ENCODE results near the gene PTMS. TPM values are rescaled to one million over a fixed set of nuclear protein-coding genes. Genes with fewer than 3 reads are reported as not detected.

Gene PTMS
- total and polyA plus RNA-seq, 10 of the 15 experiments (the other 5 are each of a cell fraction or from before 2014, with no cell fraction given), result 2.1 to 127 (median 29.8) TPM

DNA sequence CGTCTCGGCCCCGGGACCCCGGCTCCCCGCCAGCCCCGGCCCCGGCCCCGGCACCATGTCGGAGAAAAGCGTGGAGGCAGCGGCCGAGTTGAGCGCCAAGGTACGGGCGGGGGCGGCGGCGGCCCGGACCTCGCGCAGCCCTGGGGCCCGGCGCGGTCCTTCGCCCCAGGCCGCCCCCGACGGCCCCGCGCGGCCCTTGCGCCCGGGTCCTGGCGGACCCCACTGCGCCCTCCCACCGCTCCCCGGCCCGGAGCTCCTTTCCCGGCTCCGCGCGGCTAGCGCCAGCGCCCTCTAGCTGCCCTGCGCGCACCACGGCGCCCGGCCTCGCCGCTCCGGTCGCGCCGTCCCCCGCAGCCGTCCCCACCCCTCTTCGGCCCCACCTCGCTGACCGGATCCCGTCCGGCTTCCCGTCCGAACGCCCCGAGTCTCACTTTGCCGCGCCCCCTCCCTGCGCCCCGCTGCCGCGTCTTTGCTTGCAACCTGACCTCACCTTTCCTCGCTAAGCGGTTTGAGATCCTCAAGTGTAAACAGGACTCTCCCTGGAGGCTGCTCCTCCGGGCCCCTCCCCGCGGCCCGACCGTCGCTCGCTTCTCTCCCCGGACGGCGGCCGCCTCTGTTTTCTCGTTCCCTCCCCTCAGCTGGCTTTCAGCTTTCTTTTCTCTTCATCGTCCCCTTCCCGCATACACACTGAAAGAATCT, 637 bp downstream of the PTMS start (continued):
- TF ChIP-seq FOXM1 (IDR thresholded peaks at IDR 0.05; ENCODE audit: low read depth, low read length), result no peak
- TF ChIP-seq, protein P1, sequence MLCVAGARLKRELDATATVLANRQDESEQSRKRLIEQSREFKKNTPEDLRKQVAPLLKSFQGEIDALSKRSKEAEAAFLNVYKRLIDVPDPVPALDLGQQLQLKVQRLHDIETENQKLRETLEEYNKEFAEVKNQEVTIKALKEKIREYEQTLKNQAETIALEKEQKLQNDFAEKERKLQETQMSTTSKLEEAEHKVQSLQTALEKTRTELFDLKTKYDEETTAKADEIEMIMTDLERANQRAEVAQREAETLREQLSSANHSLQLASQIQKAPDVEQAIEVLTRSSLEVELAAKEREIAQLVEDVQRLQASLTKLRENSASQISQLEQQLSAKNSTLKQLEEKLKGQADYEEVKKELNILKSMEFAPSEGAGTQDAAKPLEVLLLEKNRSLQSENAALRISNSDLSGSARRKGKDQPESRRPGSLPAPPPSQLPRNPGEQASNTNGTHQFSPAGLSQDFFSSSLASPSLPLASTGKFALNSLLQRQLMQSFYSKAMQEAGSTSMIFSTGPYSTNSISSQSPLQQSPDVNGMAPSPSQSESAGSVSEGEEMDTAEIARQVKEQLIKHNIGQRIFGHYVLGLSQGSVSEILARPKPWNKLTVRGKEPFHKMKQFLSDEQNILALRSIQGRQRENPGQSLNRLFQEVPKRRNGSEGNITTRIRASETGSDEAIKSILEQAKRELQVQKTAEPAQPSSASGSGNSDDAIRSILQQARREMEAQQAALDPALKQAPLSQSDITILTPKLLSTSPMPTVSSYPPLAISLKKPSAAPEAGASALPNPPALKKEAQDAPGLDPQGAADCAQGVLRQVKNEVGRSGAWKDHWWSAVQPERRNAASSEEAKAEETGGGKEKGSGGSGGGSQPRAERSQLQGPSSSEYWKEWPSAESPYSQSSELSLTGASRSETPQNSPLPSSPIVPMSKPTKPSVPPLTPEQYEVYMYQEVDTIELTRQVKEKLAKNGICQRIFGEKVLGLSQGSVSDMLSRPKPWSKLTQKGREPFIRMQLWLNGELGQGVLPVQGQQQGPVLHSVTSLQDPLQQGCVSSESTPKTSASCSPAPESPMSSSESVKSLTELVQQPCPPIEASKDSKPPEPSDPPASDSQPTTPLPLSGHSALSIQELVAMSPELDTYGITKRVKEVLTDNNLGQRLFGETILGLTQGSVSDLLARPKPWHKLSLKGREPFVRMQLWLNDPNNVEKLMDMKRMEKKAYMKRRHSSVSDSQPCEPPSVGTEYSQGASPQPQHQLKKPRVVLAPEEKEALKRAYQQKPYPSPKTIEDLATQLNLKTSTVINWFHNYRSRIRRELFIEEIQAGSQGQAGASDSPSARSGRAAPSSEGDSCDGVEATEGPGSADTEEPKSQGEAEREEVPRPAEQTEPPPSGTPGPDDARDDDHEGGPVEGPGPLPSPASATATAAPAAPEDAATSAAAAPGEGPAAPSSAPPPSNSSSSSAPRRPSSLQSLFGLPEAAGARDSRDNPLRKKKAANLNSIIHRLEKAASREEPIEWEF (IDR thresholded peaks at IDR 0.05; ENCODE audit: insufficient replicate concordance, low read depth, low read length), result no peak
- TF ChIP-seq EGR1 (IDR thresholded peaks at IDR 0.05; ENCODE audit: borderline replicate concordance in 1 of 2, low read depth in 2 of 2, low read length in 2 of 2), result peak in 1 of 2 experiments; percentile 17; a peak in 1 of 3 replicates
- TF ChIP-seq EED (IDR thresholded peaks at IDR 0.05; ENCODE audit: low read depth), result no peak
- no peak for TF ChIP-seq RUNX3 (IDR thresholded peaks at IDR 0.05; ENCODE audit: low read length)
- TF ChIP-seq SMC3 (IDR thresholded peaks at IDR 0.05; ENCODE audit: borderline replicate concordance, low read length), result peak; percentile 23; the same call in 1 of the 2 replicates
- TF ChIP-seq, protein P2, sequence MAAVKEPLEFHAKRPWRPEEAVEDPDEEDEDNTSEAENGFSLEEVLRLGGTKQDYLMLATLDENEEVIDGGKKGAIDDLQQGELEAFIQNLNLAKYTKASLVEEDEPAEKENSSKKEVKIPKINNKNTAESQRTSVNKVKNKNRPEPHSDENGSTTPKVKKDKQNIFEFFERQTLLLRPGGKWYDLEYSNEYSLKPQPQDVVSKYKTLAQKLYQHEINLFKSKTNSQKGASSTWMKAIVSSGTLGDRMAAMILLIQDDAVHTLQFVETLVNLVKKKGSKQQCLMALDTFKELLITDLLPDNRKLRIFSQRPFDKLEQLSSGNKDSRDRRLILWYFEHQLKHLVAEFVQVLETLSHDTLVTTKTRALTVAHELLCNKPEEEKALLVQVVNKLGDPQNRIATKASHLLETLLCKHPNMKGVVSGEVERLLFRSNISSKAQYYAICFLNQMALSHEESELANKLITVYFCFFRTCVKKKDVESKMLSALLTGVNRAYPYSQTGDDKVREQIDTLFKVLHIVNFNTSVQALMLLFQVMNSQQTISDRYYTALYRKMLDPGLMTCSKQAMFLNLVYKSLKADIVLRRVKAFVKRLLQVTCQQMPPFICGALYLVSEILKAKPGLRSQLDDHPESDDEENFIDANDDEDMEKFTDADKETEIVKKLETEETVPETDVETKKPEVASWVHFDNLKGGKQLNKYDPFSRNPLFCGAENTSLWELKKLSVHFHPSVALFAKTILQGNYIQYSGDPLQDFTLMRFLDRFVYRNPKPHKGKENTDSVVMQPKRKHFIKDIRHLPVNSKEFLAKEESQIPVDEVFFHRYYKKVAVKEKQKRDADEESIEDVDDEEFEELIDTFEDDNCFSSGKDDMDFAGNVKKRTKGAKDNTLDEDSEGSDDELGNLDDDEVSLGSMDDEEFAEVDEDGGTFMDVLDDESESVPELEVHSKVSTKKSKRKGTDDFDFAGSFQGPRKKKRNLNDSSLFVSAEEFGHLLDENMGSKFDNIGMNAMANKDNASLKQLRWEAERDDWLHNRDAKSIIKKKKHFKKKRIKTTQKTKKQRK (IDR thresholded peaks at IDR 0.05; ENCODE audit: low read depth, low read length), result no peak
- TF ChIP-seq, protein P3, sequence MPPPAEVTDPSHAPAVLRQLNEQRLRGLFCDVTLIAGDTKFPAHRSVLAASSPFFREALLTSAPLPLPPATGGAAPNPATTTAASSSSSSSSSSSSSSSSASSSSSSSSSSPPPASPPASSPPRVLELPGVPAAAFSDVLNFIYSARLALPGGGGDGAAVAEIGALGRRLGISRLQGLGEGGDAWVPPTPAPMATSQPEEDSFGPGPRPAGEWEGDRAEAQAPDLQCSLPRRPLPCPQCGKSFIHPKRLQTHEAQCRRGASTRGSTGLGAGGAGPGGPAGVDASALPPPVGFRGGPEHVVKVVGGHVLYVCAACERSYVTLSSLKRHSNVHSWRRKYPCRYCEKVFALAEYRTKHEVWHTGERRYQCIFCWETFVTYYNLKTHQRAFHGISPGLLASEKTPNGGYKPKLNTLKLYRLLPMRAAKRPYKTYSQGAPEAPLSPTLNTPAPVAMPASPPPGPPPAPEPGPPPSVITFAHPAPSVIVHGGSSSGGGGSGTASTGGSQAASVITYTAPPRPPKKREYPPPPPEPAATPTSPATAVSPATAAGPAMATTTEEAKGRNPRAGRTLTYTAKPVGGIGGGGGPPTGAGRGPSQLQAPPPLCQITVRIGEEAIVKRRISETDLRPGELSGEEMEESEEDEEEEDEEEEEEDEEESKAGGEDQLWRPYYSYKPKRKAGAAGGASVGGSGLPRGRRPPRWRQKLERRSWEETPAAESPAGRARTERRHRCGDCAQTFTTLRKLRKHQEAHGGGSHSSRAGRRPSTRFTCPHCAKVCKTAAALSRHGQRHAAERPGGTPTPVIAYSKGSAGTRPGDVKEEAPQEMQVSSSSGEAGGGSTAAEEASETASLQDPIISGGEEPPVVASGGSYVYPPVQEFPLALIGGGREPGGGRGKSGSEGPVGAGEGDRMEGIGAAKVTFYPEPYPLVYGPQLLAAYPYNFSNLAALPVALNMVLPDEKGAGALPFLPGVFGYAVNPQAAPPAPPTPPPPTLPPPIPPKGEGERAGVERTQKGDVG (CRISPR knock-in tag; IDR thresholded peaks at IDR 0.05), result no peak
- TF ChIP-seq GABPA (IDR thresholded peaks at IDR 0.05; ENCODE audit: low read depth), result no peak
- TF ChIP-seq BACH1 (IDR thresholded peaks at IDR 0.05; ENCODE audit: borderline replicate concordance), result 0 out of 2 replicates have a peak, but pooled peaks have one; percentile 46
- TF ChIP-seq ZNF24 (IDR thresholded peaks at IDR 0.05), result no peak
- TF ChIP-seq MEF2B (IDR thresholded peaks at IDR 0.05; ENCODE audit: partially characterized antibody, poor library complexity, severe bottlenecking), result no peak
- TF ChIP-seq RFX5 (IDR thresholded peaks at IDR 0.05; ENCODE audit: low read depth, low read length), result no peak
- no peak for TF ChIP-seq ZNF622 (IDR thresholded peaks at IDR 0.05)
